NCI-H2196 treated with DMSO at 0.1 percent for 48 hours (cell line): ENCODE results near the gene EPHB6.

Experiments
- DNase-seq: peaks from one replicate; lab custom pipeline; 2025; ENCODE audit not compliant: unreplicated experiment; lab: John Stamatoyannopoulos, UW

The EPHB6 gene

GRCh38 chr7:142854372-142855113, at the start of gene EPHB6:
EPHB6 (plus strand) TSS chr7:142855076; CDS start chr7:142863228, 8,152 bp downstream.
- DNase-seq: peak; percentile 14

- no peak for DNase-seq
Observed at GRCh38 chr7:142805350-142806021, 49.4 kb upstream of the EPHB6 start.

DNA sequence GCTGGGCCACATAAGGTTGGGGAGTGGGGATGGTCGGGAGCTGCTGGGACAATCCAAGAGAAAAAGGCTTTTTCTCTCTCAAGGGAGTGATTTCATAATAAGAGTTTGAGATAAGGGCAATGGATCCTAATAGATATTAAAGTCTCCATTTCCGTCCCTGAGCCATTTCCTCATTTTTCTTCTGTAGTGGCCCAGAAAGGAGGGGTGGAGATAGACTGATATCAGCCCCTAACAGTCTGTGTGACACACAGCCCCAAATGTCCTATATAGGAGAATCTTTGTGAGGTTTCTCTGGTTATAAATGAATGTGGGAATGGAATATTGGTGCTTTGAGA, 48.9 kb upstream of the EPHB6 start:
- DNase-seq: no peak

- DNase-seq: no peak
Observed at GRCh38 chr7:142806957-142807356, 47.9 kb upstream of the EPHB6 start.

- no peak for DNase-seq
Observed at GRCh38 chr7:142807855-142808460, 46.9 kb upstream of the EPHB6 start.

DNA sequence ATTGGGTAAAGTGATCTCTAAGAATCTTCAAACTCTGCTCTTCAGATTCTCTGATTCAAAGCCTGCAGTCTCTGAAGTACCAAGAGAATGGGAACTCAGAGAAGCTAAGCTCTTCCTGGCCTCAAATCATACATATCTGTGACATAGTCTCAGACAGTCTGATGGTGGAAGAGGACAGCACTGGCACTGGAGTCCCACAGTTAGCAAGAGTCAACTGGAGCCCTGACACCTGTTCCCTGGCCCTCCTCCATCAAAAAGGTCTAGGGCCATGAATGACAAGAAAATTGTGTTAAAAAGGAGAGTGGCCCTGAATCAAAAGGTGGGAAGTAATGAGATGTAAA, 46.4 kb upstream of the EPHB6 start:
- DNase-seq: no peak

DNA sequence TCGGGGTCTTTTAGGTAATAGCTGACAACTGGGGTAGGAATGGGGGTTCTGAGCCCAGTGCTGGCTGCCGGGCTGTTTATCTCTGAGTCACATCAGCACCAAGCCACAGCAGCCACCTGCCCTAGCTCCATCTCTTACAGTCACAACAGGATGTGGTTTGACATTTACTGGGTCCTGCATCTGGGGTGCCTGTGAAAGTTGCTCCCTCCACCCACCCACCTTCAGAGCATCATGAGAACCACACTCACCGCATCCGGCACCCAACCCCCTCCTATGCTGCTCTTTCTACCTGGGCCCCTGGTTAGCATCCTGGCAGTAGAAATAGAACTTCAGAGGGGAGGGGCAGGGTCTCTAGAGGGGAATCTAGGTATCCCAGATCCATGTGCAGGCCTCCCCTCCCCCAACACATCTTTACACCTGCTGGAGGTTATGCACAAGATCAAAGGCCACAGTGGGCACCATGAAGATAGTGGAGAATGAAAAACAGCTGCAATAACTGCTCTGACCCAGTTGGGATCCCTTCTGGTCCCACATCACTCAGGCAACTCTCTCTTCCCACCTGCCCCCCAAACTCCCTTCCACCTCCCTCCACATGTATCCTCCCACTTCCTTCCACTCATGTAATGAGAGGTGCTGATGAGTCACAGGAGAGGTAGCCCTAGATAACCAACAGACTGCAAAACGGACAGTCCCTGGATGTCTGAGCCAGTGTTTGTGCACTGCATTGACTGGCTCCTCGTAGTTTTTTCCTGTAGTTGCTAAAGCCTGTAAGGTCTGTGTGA, 45.9 kb upstream of the EPHB6 start:
- no peak for DNase-seq

GRCh38 chr7:142809671-142810070, 45.2 kb upstream of the EPHB6 start:
- no peak for DNase-seq

GRCh38 chr7:142811154-142811737, 43.6 kb upstream of the EPHB6 start:
- DNase-seq: no peak

- no peak for DNase-seq
Observed at GRCh38 chr7:142812437-142813215, 42.2 kb upstream of the EPHB6 start.

- no peak for DNase-seq
Observed at GRCh38 chr7:142813226-142813625, 41.6 kb upstream of the EPHB6 start.

DNA sequence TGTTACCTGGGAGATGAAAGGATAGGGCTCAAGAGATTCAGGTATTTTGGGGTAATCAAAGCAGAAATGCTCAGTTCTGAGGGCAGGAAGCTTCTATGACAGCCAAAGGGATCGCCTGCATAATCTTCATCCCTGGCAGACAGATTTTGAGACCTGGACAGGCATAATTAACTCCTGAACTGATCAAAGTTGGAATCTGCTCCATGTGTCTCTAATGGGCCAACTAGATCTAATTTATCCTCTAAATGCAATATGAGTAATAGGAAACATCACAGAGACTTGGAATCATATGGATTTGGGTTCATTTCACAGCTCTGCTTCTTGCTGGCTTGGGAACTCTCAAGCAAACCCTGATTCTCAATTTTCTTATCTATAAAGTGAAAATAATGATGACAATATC, 41.2 kb upstream of the EPHB6 start:
- DNase-seq: no peak

DNA sequence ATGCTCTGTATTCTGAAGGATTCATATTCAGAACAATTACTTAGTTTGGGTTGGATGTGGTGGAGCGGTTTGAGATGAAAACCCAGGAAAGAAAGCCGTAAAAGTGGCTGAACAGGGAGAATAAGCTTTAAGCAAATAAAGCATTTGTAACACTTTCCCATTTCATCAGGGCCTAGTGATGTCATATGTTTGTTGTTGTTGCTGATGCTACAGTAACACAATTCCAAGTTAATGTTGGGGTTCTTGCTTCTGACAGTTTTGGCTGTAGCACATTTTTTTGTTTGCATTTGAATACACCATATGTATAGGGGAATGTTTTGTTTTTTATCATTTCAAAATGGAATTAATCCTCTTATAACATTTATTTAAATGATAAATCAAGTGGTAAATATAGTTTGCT, 40.4 kb upstream of the EPHB6 start:
- no peak for DNase-seq

DNA sequence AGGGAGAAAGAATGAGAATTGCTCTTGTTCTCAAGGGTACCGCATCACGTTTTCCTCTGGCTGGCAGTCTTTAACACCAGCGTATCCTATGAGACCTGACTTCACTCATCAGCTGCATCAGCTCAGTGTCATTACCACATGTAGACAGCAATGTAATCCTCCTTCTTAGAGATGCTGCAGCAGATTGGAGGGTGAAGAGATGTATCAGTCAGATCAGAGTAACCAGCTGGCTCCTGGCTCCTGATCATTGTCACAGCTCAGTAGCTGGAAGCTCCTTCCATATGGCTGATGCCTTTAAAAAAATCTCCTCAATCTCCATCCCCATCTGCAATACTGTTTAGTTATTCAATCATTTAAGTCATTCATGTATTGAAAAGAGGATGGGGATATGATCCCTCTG, 39.7 kb upstream of the EPHB6 start:
- no peak for DNase-seq

GRCh38 chr7:142817506-142817905, 37.4 kb upstream of the EPHB6 start:
- no peak for DNase-seq

DNA sequence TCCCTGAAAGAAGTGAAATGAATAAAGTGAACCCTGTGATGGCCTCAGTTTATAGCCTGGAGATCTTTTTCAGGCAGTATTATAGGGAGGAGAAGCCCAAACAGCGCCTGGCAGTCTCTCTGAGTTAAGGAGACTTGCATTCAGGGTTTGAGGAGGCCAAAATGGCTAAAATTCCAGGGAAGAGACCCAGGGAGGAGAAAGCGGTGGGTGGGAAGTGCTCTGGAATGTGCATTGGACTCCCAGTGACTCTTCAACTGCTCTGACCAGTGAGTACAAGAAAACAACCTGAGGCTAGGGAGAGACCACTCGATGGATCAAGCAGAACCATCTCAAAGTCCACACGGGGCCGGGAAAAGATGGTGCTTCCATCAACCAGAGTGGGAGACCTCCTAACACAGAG, 35.3 kb upstream of the EPHB6 start:
- no peak for DNase-seq

DNA sequence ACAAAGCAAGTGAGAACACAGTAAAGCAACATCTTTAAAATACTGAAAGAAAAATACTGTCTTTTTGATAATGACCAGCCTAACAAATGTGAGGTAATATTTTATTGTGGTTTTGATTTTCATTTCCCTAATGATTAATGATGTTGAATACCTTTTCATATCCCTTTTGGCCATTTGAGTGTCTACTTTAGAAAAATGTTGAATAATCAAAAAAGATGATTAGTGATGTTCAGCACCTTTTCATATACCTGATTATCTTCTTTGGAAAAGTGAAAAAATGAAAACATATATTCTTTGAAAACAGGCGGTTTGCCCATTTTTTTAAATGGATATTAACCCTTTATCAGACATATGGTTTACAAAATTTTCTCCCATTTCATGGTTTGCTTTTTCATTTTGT, 32.2 kb upstream of the EPHB6 start:
- no peak for DNase-seq

GRCh38 chr7:142827951-142828500, 26.9 kb upstream of the EPHB6 start:
- DNase-seq: no peak

DNA sequence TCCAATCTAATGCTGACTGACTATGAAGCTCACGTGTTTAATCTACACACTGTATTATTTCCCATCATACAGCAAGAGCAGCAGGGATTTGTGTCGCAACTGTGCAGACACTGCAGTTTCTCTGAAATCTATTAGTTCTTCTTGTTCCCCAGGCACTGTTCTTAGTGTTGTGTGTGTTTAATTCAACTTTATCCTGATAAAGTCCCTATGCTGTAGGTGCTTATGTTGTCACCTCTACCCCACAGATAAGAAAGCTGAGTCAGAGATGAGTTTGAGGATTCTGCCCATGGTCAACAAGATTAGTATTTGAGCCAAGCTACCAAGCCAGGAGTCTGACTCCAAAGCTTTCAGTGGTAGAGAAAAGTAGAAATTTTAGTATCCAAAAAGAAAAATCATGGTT, 22.5 kb upstream of the EPHB6 start:
- no peak for DNase-seq
